Ovary (tissue), 9 donors: Measurements from ENCODE around the gene MRPL21. TPM values are rescaled to one million over a fixed set of nuclear protein-coding genes. Genes with fewer than 3 reads are reported as not detected.

Experiments used
- DNase-seq, 5 donors: peaks; one replicate each; pipeline ENCODE4 v3.0.0-alpha.2; 2019 to 2020
- H3K27ac ChIP-seq, 2 donors: fragments of 200-600 bp; one replicate each; pipeline versions ENCODE4 v1.5.1 to v1.8.0; 2019 to 2022
- H3K27me3 ChIP-seq: fragments of 200-600 bp; one replicate; pipeline ENCODE4 v1.8.0; 2022
- H3K36me3 ChIP-seq: fragments of 200-600 bp; sonication (generic); one replicate; pipeline ENCODE4 v1.5.1; 2019
- H3K4me1 ChIP-seq: one replicate; pipeline ENCODE4 v1.8.1; 2013; ENCODE audit warnings: mild to moderate bottlenecking, moderate library complexity; ENCODE audit not compliant: insufficient read depth
- H3K4me3 ChIP-seq: fragments of 200-600 bp; sonication (generic); one replicate; pipeline ENCODE4 v1.5.1; 2017
- H3K9me3 ChIP-seq, 2 donors: fragments of 200-600 bp in 1 of 2; sonication (generic) in 1 of 2; one replicate each; pipeline versions ENCODE4 v1.5.1 to v1.8.1; 2013 to 2019; ENCODE audit warnings: mild to moderate bottlenecking in 1 of 2, moderate library complexity in 1 of 2
- CTCF ChIP-seq, 3 donors: fragments of 450-650 bp in 2 of 3; fragments of 200-600 bp in 1 of 3; IDR thresholded peaks; one replicate each; pipeline versions ENCODE4 v1.5.1 to v1.8.0; 2016 to 2022; ENCODE audit warnings: antibody characterized with exemption in 3 of 3, mild to moderate bottlenecking in 1 of 3
- EP300 ChIP-seq: sonication (generic); formaldehyde crosslinking; IDR thresholded peaks from one replicate; pipeline ENCODE4 v1.6.1; 2017; ENCODE audit warnings: antibody characterized with exemption
- POLR2A ChIP-seq: fragments of 450-650 bp; IDR thresholded peaks from one replicate; pipeline ENCODE4 v1.6.1; 2017; ENCODE audit warnings: antibody characterized with exemption, mild to moderate bottlenecking, moderate library complexity
- WGBS, 3 donors: extraction: QIAGEN DNeasy Blood & Tissue Kit in 1 of 3; methylation state at CpG; one replicate each; pipeline versions ENCODE4 v1.1.5 to v1.1.7; 2013 to 2017; 5-methylcytosine and 5-hydroxymethylcytosine counted together
- intact Hi-C, 4 donors: fragments of 100-400 bp; cut with DNase I; formaldehyde crosslinking; loops; one replicate each; pipeline versions ENCODE4 v1.11.0 to v1.15.1; 2022 to 2023
- polyA plus RNA-seq, 2 donors: library from polyadenylated mRNA; stranded (reverse); fragments of 200-250 nt in 1 of 2; fragments of 350-450 nt in 1 of 2; fragmentation: Illumina TruSeq in 1 of 2; extraction: RNeasy Lipid Tissue Mini Kit (QIAGEN cat#74804) in 1 of 2; gene quantifications; one replicate each; pipeline ENCODE4 v1.2.3, GENCODE V29; 2013 to 2014
- total RNA-seq, 7 donors: library from RNA; depleted of rRNA in 2 of 7; stranded (reverse); fragments of >200 nt in 2 of 7; fragmentation: NEBNext Ultra II Directional in 3 of 7; extraction: Animal tissue kit (Norgen Biotek cat#: 25700) in 3 of 7; gene quantifications; one replicate each; pipeline versions ENCODE4 v1.1.0 to v1.2.4, GENCODE V29; 2016 to 2023
- donor health status: DM: no; HTN: no; CAD: no; lungs with moderate emphysema.
- donor health status: DM: no; HTN: no; CAD: no.
- donor health status: Bipolar disorder and iron deficiency.
- donor health status: DM: yes; HTN: yes; CAD: no.
- donor health status: DM: no; HTN: no; CAD: no.
- donor health status: DM: yes; HTN: yes; CAD: no.

The MRPL21 gene
- total and polyA plus RNA-seq, 9 donors = 40.3 to 74.7 (median 59.3) TPM

GRCh38 chr11:68916439-68916838 lies 12.8 kb upstream of the MRPL21 start:
- H3K4me1 ChIP-seq = no peaks in the 10 kb centered on the region
- H3K36me3 ChIP-seq = no peaks in the 10 kb centered on the region
- H3K27ac ChIP-seq = no peak overlapping the region
- no peak overlapping the region for H3K4me3 ChIP-seq
- intact Hi-C loops = no loop called here
- DNase-seq = peak in 1 of 5 donors; percentile 14
- WGBS, 3 donors = 87 to 96% (median 90%) methylated on average over 13 of the region's 13 CpGs
- no peaks in the 10 kb centered on the region for H3K27me3 ChIP-seq
- TF ChIP-seq POLR2A (no peak), CTCF (IDR thresholded peaks at IDR 0.05) (no peak), EP300 (no peak)
- H3K9me3 ChIP-seq = no peaks in the 10 kb centered on the region

- WGBS, 3 donors = 93 to 96% (median 95%) methylated on average over 15 of the region's 15 CpGs
- Histone ChIP-seq H3K36me3 (no peaks in the 10 kb centered on the region), H3K27ac (no peak overlapping the region), H3K9me3 (no peaks in the 10 kb centered on the region), H3K4me3 (no peak overlapping the region), H3K27me3 (no peaks in the 10 kb centered on the region), H3K4me1 (no peaks in the 10 kb centered on the region)
- no peak for TF ChIP-seq EP300
- no peak for TF ChIP-seq POLR2A
- no peak for TF ChIP-seq CTCF (IDR thresholded peaks at IDR 0.05)
- DNase-seq = no peak
- intact Hi-C loops = no loop called here
Observed at GRCh38 chr11:68914761-68915160, 11.1 kb upstream of the MRPL21 start.

- DNase-seq = no peak
- Histone ChIP-seq H3K4me3 (no peak overlapping the region), H3K27me3 (no peaks in the 10 kb centered on the region), H3K27ac (no peak overlapping the region), H3K9me3 (no peaks in the 10 kb centered on the region), H3K4me1 (no peaks in the 10 kb centered on the region), H3K36me3 (no peaks in the 10 kb centered on the region)
- intact Hi-C loops = no loop called here
- TF ChIP-seq CTCF (IDR thresholded peaks at IDR 0.05) = no peak
- 88 to 96% (median 96%) methylated on average over 5 of the region's 5 CpGs for WGBS, 3 donors
Observed at GRCh38 chr11:68913188-68913587, 9.6 kb upstream of the MRPL21 start.

GRCh38 chr11:68912254-68912653 lies 8.6 kb upstream of the MRPL21 start:
- Histone ChIP-seq H3K36me3 (no peaks in the 10 kb centered on the region), H3K4me1 (no peaks in the 10 kb centered on the region), H3K9me3 (no peaks in the 10 kb centered on the region), H3K4me3 (no peak overlapping the region), H3K27ac (no peak overlapping the region), H3K27me3 (no peaks in the 10 kb centered on the region)
- intact Hi-C loops = no loop called here
- TF ChIP-seq POLR2A (no peak), CTCF (IDR thresholded peaks at IDR 0.05) (no peak), EP300 (no peak)
- WGBS, 3 donors = 91 to 94% (median 92%) methylated on average over 5 of the region's 5 CpGs
- no peak for DNase-seq

- intact Hi-C loops = no loop called here
- WGBS, 3 donors = 94 to 95% (median 94%) methylated on average over 16 of the region's 16 CpGs
- DNase-seq = no peak
- Histone ChIP-seq H3K9me3 (no peaks in the 10 kb centered on the region), H3K4me1 (no peaks in the 10 kb centered on the region), H3K27ac (no peak overlapping the region), H3K36me3 (no peaks in the 10 kb centered on the region), H3K4me3 (no peak overlapping the region), H3K27me3 (no peaks in the 10 kb centered on the region)
- no peak for TF ChIP-seq EP300
- TF ChIP-seq POLR2A = no peak
- no peak for TF ChIP-seq CTCF (IDR thresholded peaks at IDR 0.05)
Observed at GRCh38 chr11:68911731-68912130, 8.1 kb upstream of the MRPL21 start.
